SK-N-SH treated with all-trans-retinoic acid at 6 μM for 48 hours (cell line): ENCODE measurements around the gene GPRASP1.

ENCODE experiments used
- ARNTL ChIP-seq: fragments of 450-650 bp; formaldehyde crosslinking; IDR thresholded peaks from 2 replicates; pipeline ENCODE4 v1.5.0; 2020; ENCODE audit warnings: low read depth, mild to moderate bottlenecking, moderate library complexity, borderline replicate concordance
- BACH2 ChIP-seq: fragments of 250-450 bp; sonication (Bioruptor Pico); IDR thresholded peaks from 2 replicates; pipeline ENCODE4 v1.9.0; 2021; ENCODE audit warnings: mild to moderate bottlenecking, borderline replicate concordance
- CREB5 ChIP-seq: fragments of 250-450 bp; sonication (Bioruptor Pico); IDR thresholded peaks from 2 replicates; pipeline ENCODE4 v1.5.1; 2020; ENCODE audit warnings: low read depth, mild to moderate bottlenecking, moderate library complexity
- CSDC2 ChIP-seq: fragments of 250-450 bp; sonication (Bioruptor Pico); IDR thresholded peaks from 2 replicates; pipeline ENCODE4 v1.5.0; 2020; ENCODE audit warnings: mild to moderate bottlenecking, moderate library complexity
- ISL1 ChIP-seq: fragments of 250-450 bp; sonication (Bioruptor Pico); IDR thresholded peaks from 2 replicates; pipeline ENCODE4 v2.1.2; 2022; ENCODE audit warnings: mild to moderate bottlenecking, moderate library complexity
- OSR1 ChIP-seq: fragments of 250-450 bp; sonication (Bioruptor Pico); IDR thresholded peaks from 2 replicates; pipeline ENCODE4 v1.8.0; 2022; ENCODE audit warnings: moderate library complexity, mild to moderate bottlenecking, inconsistent platforms
- PATZ1 ChIP-seq: fragments of 250-450 bp; sonication (Bioruptor Pico); IDR thresholded peaks from 2 replicates; pipeline ENCODE4 v1.8.0; 2020; ENCODE audit warnings: mild to moderate bottlenecking, moderate library complexity, borderline replicate concordance
- POU6F1 ChIP-seq: fragments of 250-450 bp; sonication (Bioruptor Pico); IDR thresholded peaks from 2 replicates; pipeline ENCODE4 v1.8.0; 2021; ENCODE audit warnings: low read depth, mild to moderate bottlenecking, moderate library complexity, borderline replicate concordance
- PPARA ChIP-seq: fragments of 250-450 bp; sonication (Bioruptor Pico); IDR thresholded peaks from 2 replicates; pipeline ENCODE4 v1.5.0; 2020; ENCODE audit warnings: mild to moderate bottlenecking, borderline replicate concordance
- RARB ChIP-seq: fragments of 250-450 bp; sonication (Bioruptor Pico); IDR thresholded peaks from 2 replicates; pipeline ENCODE4 v1.8.0; 2021; ENCODE audit warnings: mild to moderate bottlenecking, moderate library complexity
- ZC3H10 ChIP-seq: fragments of 250-450 bp; sonication (Bioruptor Pico); IDR thresholded peaks from 2 replicates; pipeline ENCODE4 v1.5.1; 2021; ENCODE audit warnings: mild to moderate bottlenecking, moderate library complexity
- ZFP3 ChIP-seq: fragments of 250-450 bp; sonication (Bioruptor Pico); IDR thresholded peaks from 2 replicates; pipeline ENCODE4 v1.5.0; 2020; ENCODE audit warnings: mild to moderate bottlenecking, moderate library complexity
- ZFP30 ChIP-seq: fragments of 450-650 bp; formaldehyde crosslinking; IDR thresholded peaks from 2 replicates; pipeline ENCODE4 v1.5.0; 2022; ENCODE audit warnings: mild to moderate bottlenecking, moderate library complexity
- ZNF8 ChIP-seq: fragments of 450-650 bp; formaldehyde crosslinking; IDR thresholded peaks from 2 replicates; pipeline ENCODE4 v1.5.0; 2020; ENCODE audit warnings: mild to moderate bottlenecking, moderate library complexity

GRCh38 chrX:102637561-102637960 lies 13.7 kb upstream of the GPRASP1 start:
- peak; percentile 97 for TF ChIP-seq ZNF8
- TF ChIP-seq POU6F1 (CRISPR knock-in tag): no peak
- TF ChIP-seq ARNTL (CRISPR knock-in tag): no peak
- TF ChIP-seq ISL1: no peak
- TF ChIP-seq OSR1 (CRISPR knock-in tag): no peak
- no peak for TF ChIP-seq ZFP30
- TF ChIP-seq CSDC2 (CRISPR knock-in tag): no peak
- TF ChIP-seq PATZ1 (CRISPR knock-in tag): no peak
- no peak for TF ChIP-seq ZFP3
- no peak for TF ChIP-seq RARB (CRISPR knock-in tag)
- TF ChIP-seq CREB5: no peak
- no peak for TF ChIP-seq BACH2 (CRISPR knock-in tag)
- TF ChIP-seq PPARA: no peak
- TF ChIP-seq ZC3H10: no peak
